Activated CD8-positive, alpha-beta memory T cell treated with anti-CD3 and anti-CD28 coated beads, Interleukin-2, amount 50 U/mL, for 24 hours (primary cell): Measurements from ENCODE around the gene DNLZ.

Experiments used
- DNase-seq: peaks from one replicate; pipeline ENCODE4 v3.0.0-alpha.2; 2020; ENCODE audit errors: extremely low read depth

The DNLZ gene

GRCh38 chr9:136316896-136317676 is 46.5 kb downstream of the DNLZ start:
- DNase-seq: no peak

GRCh38 chr9:136316271-136316751 is 47.2 kb downstream of the DNLZ start:
- DNase-seq: no peak

DNA sequence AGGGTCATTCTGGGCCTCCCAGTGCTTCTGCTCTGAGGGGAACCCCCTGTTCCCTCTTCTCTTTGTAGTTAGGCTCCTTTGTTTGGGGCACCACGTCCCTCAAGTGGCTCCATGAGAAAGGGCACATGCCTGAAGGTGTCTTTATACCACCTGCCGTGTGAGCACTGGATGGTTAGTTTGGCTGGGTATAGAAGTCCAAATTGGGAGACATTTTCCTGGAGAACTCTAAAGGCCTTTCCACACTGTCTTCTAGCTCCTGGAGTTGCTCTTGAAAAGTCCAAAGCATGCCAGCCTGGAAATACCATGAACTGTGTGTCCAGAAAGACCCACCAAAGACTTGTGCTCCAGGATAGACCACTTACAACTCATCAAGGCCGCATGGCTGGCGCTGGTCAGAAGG is 48.6 kb downstream of the DNLZ start:
- no peak for DNase-seq

- DNase-seq: no peak
These were observed 49.5 kb downstream of the DNLZ start for GRCh38 chr9:136314056-136314416.

GRCh38 chr9:136313111-136314055 is 50.2 kb downstream of the DNLZ start:
- DNase-seq: no peak

GRCh38 chr9:136312436-136312835 is 51.1 kb downstream of the DNLZ start:
- no peak for DNase-seq

GRCh38 chr9:136312009-136312375 is 51.6 kb downstream of the DNLZ start:
- DNase-seq: no peak

DNA sequence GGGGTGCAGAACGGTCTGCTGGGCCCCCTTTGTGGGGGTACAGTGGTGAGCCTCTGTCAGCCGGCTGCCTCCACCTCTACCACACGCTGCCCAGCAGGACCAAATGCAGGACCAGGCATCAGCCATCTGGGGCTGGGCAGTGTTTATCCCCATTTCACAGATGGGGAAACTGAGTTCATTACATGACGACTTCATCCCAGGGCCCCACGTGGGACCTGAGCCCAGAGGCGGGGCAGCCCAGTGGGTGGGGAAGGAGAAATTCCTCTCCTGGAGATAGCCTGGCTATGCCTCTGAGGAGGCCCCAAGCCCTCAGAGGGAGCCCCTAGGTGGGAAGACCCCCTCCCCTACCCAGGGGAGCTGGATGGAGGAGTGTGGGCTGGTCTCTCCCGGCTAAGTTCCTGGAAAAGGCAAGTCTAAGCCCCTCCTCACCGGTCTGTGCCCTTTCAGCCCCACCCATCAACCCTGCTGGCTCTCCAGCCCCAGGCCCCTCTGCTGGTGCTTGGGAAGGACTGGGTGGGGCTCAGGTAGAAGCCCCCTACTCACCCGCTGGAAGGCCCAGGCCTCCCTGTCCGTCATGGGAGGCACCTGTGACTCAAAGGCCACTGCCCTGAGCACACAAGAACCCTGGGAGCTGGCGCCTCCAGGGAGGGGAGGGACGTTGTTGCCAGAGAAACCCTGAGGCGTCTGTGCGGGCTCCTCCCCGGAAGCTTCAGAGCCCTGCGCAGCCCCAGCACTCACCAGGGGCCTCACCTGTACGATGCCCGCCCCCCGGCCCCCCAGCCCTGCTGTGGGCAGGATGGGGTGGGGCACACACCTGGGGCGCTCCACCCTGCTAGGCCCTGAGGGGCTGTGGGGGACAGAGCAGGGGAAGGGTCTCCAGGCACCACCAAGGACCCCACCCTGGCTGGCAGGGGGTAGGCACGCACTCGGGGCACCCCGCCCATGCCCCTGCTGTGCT is 52.2 kb downstream of the DNLZ start:
- DNase-seq: no peak

DNA sequence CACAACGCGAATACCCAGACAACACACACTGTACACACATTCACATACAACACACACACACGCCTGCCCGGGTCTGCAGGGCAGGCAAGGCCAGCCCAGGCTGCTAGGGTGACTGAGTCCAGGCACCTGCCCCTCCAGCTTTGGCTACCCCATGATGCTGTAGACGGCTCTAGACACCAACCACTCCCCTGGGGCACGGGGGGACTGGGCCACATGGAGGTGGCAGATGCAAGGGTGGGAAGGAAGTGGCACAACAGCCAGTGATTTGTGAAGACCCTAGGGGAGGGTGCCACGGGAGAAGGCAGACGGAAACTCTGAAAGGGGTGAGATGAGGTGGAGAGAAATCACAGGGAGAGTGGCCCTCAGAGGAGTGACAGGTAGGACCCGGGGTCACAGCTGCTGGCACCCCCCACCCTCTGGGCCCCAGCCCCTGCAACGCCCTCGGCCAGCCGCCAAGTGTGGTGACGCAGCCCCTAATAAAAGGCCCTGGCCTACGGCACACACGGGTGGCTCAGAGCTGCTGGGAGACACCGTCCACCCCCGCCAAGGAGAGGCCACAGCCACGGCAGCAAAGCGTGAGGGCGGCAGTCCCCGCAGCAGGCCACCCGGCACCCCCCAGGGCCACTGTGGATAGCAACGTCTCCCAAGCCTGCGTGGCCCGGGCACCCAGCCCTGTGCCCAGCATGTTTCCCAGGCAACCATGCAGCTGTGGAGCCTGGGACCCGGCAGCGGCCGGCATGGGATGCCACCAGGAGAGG is 53.1 kb downstream of the DNLZ start:
- no peak for DNase-seq

DNA sequence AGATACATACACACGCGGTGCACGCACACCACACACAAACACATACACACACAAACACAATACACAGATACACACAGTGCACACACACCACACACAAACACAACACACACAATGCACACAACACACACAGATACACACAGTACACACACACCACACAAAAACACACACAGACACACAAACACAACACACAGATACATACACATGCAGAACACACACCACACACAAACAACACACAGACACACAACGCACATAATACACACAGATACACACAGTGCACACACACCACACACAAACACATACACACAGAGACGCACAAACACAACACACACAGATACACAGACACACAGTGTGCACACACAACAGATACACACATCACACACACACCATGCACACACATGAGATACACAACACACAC is 53.7 kb downstream of the DNLZ start:
- DNase-seq: no peak
